ENCODE measurements around the gene GLT6D1.

Gene GLT6D1

DNA sequence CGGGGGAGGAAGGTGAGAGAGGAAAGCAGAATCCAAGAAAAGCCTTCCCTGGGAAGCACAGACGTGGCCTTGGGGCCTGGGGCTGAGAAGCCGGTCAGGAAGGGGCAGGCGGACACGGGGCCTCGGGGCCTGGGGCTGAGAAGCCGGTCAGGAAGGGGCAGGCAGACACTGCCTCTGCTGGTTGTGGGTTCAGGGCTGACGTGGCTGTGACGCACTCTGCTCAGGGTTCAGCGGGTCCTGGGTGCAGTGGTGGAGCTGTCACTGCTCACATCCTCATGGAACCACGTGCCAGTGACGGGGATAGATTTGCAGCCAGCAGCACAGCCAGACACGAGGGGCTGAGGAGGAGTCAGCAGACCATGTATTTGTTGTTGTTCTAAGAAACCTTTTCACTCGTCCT lies 65.0 kb downstream of the GLT6D1 start:
- no peak for DNase-seq (ENCODE audit: low read depth in 1 of 2, low spot score in 1 of 2)
- H3K27me3 ChIP-seq (ENCODE audit: insufficient read depth, poor library complexity, severe bottlenecking), result peaks cover 2% of the 10 kb centered on the region
- TF ChIP-seq REST (IDR thresholded peaks at IDR 0.05; ENCODE audit: insufficient replicate concordance, low read depth) (no peak), POLR2AphosphoS5 (IDR thresholded peaks at IDR 0.05; ENCODE audit: low read depth) (no peak), CTCF (IDR thresholded peaks at IDR 0.05; ENCODE audit: insufficient read depth, low read length) (no peak), GABPA (IDR thresholded peaks at IDR 0.05; ENCODE audit: low read depth) (no peak), SPI1 (IDR thresholded peaks at IDR 0.05; ENCODE audit: borderline replicate concordance, low read depth) (no peak)

More for the DNA sequence above, 65.0 kb downstream of the GLT6D1 start:
- no peak overlapping the region for H3K4me3 ChIP-seq (replicated peaks; ENCODE audit: insufficient read depth, low read length)
- H3K27ac ChIP-seq (replicated peaks), result no peak overlapping the region
